ENCODE measurements around the gene SLBP. TPM values are rescaled to one million over a fixed set of nuclear protein-coding genes. Genes with fewer than 3 reads are reported as not detected.

The SLBP gene
- total and polyA plus RNA-seq, 2 donors (not counting 3 experiments of a cell fraction or from before 2014, with no cell fraction given) = 48.3 to 63.1 TPM

DNA sequence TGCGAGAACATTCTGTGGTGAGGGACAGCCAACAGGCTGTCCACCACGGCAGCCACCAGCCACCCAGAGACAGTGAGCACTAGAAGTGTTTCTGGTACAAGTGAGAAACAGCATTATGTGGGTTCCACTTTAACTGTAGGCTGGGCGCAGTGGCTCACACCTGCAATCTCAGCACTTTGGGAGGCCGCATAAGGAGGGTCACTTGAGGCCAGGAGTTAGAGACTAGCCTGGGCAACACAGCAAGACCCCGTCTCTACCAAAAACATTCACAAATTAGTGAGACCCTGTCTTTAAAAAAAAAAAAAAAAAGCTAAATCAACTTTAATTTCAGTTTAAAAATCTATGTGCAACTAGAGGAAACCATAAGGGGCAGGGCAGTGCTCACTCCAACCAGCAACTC, 48.6 kb downstream of the SLBP start:
- H3K4me2 ChIP-seq (ENCODE audit: insufficient read depth, low read length) = no peak overlapping the region
- no peaks in the 10 kb centered on the region for H3K9me1 ChIP-seq (replicated peaks; ENCODE audit: control insufficient read depth, extremely low read depth, insufficient read depth, low read length)
- no peaks in the 10 kb centered on the region for H3K79me2 ChIP-seq (ENCODE audit: control insufficient read depth, insufficient read depth, low read length)
- dilution Hi-C loops (cut with MboI; ENCODE audit: extremely low pct_ligation_motif_present, low sequenced_read_pairs) (no loop called here), intact Hi-C loops (cut with micrococcal nuclease) (no loop called here)
- H3K4me1 ChIP-seq (ENCODE audit: control insufficient read depth, extremely low read depth, insufficient read depth, low read length) = no peaks in the 10 kb centered on the region
- H4K20me1 ChIP-seq (replicated peaks; ENCODE audit: control insufficient read depth, extremely low read depth, insufficient read depth, low read length) = no peaks in the 10 kb centered on the region
- H3K4me3 ChIP-seq (replicated peaks in 1 of 3; ENCODE audit: insufficient read depth in 1 of 3, low read depth in 1 of 3, low read length in 3 of 3) = no peak overlapping the region
- TF ChIP-seq GATA2 (IDR thresholded peaks at IDR 0.05; ENCODE audit: insufficient read depth, insufficient read length, low read depth, low read length) (no peak), JUN (IDR thresholded peaks at IDR 0.05; ENCODE audit: borderline replicate concordance, insufficient read depth, insufficient read length, low read depth) (no peak), FOS (IDR thresholded peaks at IDR 0.05; ENCODE audit: borderline replicate concordance, insufficient read depth, low read length) (no peak), MYC (IDR thresholded peaks at IDR 0.05; ENCODE audit: low read depth, low read length) (no peak)
- TF ChIP-seq, protein P1, sequence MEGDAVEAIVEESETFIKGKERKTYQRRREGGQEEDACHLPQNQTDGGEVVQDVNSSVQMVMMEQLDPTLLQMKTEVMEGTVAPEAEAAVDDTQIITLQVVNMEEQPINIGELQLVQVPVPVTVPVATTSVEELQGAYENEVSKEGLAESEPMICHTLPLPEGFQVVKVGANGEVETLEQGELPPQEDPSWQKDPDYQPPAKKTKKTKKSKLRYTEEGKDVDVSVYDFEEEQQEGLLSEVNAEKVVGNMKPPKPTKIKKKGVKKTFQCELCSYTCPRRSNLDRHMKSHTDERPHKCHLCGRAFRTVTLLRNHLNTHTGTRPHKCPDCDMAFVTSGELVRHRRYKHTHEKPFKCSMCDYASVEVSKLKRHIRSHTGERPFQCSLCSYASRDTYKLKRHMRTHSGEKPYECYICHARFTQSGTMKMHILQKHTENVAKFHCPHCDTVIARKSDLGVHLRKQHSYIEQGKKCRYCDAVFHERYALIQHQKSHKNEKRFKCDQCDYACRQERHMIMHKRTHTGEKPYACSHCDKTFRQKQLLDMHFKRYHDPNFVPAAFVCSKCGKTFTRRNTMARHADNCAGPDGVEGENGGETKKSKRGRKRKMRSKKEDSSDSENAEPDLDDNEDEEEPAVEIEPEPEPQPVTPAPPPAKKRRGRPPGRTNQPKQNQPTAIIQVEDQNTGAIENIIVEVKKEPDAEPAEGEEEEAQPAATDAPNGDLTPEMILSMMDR (IDR thresholded peaks at IDR 0.05; ENCODE audit: extremely low read depth in 1 of 2, insufficient read depth in 1 of 2, low read depth in 1 of 2, low read length in 2 of 2) = no peak
- TF ChIP-seq, protein P2, sequence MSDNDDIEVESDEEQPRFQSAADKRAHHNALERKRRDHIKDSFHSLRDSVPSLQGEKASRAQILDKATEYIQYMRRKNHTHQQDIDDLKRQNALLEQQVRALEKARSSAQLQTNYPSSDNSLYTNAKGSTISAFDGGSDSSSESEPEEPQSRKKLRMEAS (IDR thresholded peaks at IDR 0.05; ENCODE audit: insufficient read depth, insufficient read length) = no peak
- DNase-seq (ENCODE audit: low read depth, low spot score) (no peak), FAIRE-seq (no peak)
- BruUV-seq (replicated peaks) = no TSS peak
- H3K27me3 ChIP-seq (ENCODE audit: control insufficient read depth in 2 of 2, insufficient read depth in 2 of 2, low read length in 2 of 2) = no peaks in the 10 kb centered on the region
- no peak overlapping the region for H2AFZ ChIP-seq (ENCODE audit: low read depth, low read length)
- POLR2A ChIA-PET = no interaction called here
- no peak overlapping the region for H3K9ac ChIP-seq (replicated peaks; ENCODE audit: extremely low read depth, insufficient read depth, low read length)
- no peak overlapping the region for H3K27ac ChIP-seq (ENCODE audit: insufficient read depth, low read depth, low read length)
- H3K36me3 ChIP-seq (ENCODE audit: control insufficient read depth in 2 of 2, extremely low read depth in 1 of 2, insufficient read depth in 2 of 2, low read length in 2 of 2) = no peaks in the 10 kb centered on the region
- CTCF ChIA-PET = interaction anchor here (1.0 kb wide), 1 partner anchor 30 kb away, joined by 3 read pairs; no protein-coding TSS in a partner anchor
- H3K9me3 ChIP-seq (replicated peaks; ENCODE audit: control insufficient read depth, insufficient read depth, low read length) = no peaks in the 10 kb centered on the region

All from endothelial cell of umbilical vein (primary cell).